Neuronal stem cell (in vitro differentiated cells): Measurements from ENCODE around the gene PCDHB7.
"Not testable (repeated sequence)": the region's sequence is repeated elsewhere in the genome, so short reads cannot be mapped to it uniquely, and the experiment has no call there.

Source experiments
- DNase-seq: peaks from one replicate; pipeline ENCODE4 v3.0.0-alpha.2; 2013; ENCODE audit warnings: low spot score
- H2AFZ ChIP-seq: one replicate; pipeline ENCODE4 v1.6.1; 2013; ENCODE audit warnings: mild to moderate bottlenecking, low read length, inconsistent platforms
- H2AK5ac ChIP-seq: 2 replicates; pipeline ENCODE4 v1.6.1; 2013; ENCODE audit warnings: low read depth, mild to moderate bottlenecking, inconsistent platforms, low read length, moderate library complexity, mixed read lengths
- H2BK120ac ChIP-seq: 2 replicates; pipeline ENCODE4 v1.6.1; 2013; ENCODE audit warnings: low read depth, mild to moderate bottlenecking, inconsistent platforms, low read length, moderate library complexity, mixed read lengths
- H2BK12ac ChIP-seq: one replicate; pipeline ENCODE4 v1.6.1; 2013; ENCODE audit warnings: low read length, inconsistent platforms
- H2BK15ac ChIP-seq: 2 replicates; pipeline ENCODE4 v1.6.1; 2013; ENCODE audit warnings: mild to moderate bottlenecking, low read length, inconsistent platforms, mixed read lengths
- H2BK5ac ChIP-seq: one replicate; pipeline ENCODE4 v1.6.1; 2013; ENCODE audit warnings: inconsistent platforms, mild to moderate bottlenecking, low read length, moderate library complexity
- H3K14ac ChIP-seq: one replicate; pipeline ENCODE4 v1.6.1; 2013; ENCODE audit warnings: low read length, inconsistent platforms
- H3K18ac ChIP-seq: 2 replicates; pipeline ENCODE4 v1.6.1; 2013; ENCODE audit warnings: low read length, inconsistent platforms
- H3K23ac ChIP-seq: 2 replicates; pipeline ENCODE4 v1.6.1; 2013; ENCODE audit warnings: low read depth, mild to moderate bottlenecking, mixed read lengths, low read length, inconsistent platforms; ENCODE audit not compliant: poor library complexity
- H3K27ac ChIP-seq: replicated peaks from 3 replicates; pipeline ENCODE4 v1.5.1; 2013; ENCODE audit warnings: low read length, inconsistent platforms
- H3K27me3 ChIP-seq, 3 experiments: 2 replicates each; pipeline ENCODE4 v1.6.1; 2013; ENCODE audit warnings: low read length in 3 of 3, mild to moderate bottlenecking in 2 of 3, inconsistent platforms in 1 of 3, low read depth in 1 of 3, mixed read lengths in 1 of 3, moderate library complexity in 1 of 3; ENCODE audit not compliant: control insufficient read depth in 3 of 3, insufficient read depth in 3 of 3
- H3K36me3 ChIP-seq, 2 donors: replicated peaks in 1 of 2; 2 replicates each; pipeline ENCODE4 v1.6.1; 2013; ENCODE audit warnings: low read length in 2 of 2; ENCODE audit not compliant: control insufficient read depth in 2 of 2, insufficient read depth in 2 of 2
- H3K4ac ChIP-seq: 2 replicates; pipeline ENCODE4 v1.6.1; 2013; ENCODE audit warnings: inconsistent platforms, mild to moderate bottlenecking, low read length, moderate library complexity
- H3K4me1 ChIP-seq, 2 donors: 1 replicate in 1 of 2; 2 replicates in 1 of 2; pipeline ENCODE4 v1.6.1; 2013; ENCODE audit warnings: low read length in 2 of 2, low read depth in 1 of 2; ENCODE audit not compliant: control insufficient read depth in 2 of 2, insufficient read depth in 1 of 2
- H3K4me2 ChIP-seq: one replicate; pipeline ENCODE4 v1.6.1; 2013; ENCODE audit warnings: mild to moderate bottlenecking, low read length, inconsistent platforms; ENCODE audit not compliant: insufficient read depth, poor library complexity, severe bottlenecking
- H3K4me3 ChIP-seq, 2 donors: 2 replicates each; pipeline ENCODE4 v1.5.1; 2013; ENCODE audit warnings: low read length in 2 of 2, mild to moderate bottlenecking in 2 of 2, inconsistent platforms in 1 of 2, moderate library complexity in 1 of 2
- H3K79me1 ChIP-seq: one replicate; pipeline ENCODE4 v1.6.1; 2013; ENCODE audit warnings: low read depth, mild to moderate bottlenecking, inconsistent platforms, low read length, moderate library complexity
- H3K9ac ChIP-seq: one replicate; pipeline ENCODE4 v1.6.1; 2013; ENCODE audit warnings: mild to moderate bottlenecking, low read depth, low read length, inconsistent platforms; ENCODE audit not compliant: poor library complexity
- H3K9me3 ChIP-seq, 2 donors: replicated peaks in 1 of 2; 2 replicates each; pipeline versions ENCODE3 to v1.6.1; 2013; ENCODE audit warnings: low read length in 2 of 2, mild to moderate bottlenecking in 2 of 2, inconsistent platforms in 1 of 2, low read depth in 1 of 2, mixed read lengths in 1 of 2, moderate library complexity in 1 of 2; ENCODE audit not compliant: control insufficient read depth in 2 of 2, insufficient read depth in 1 of 2
- H4K8ac ChIP-seq: one replicate; pipeline ENCODE4 v1.6.1; 2013; ENCODE audit warnings: low read depth, mild to moderate bottlenecking, inconsistent platforms, low read length, moderate library complexity
- H4K91ac ChIP-seq: one replicate; pipeline ENCODE4 v1.6.1; 2013; ENCODE audit warnings: low read length, low read depth, mild to moderate bottlenecking, inconsistent platforms; ENCODE audit not compliant: poor library complexity
- WGBS, 2 donors: extraction: QIAGEN DNeasy Blood & Tissue Kit; methylation state at CpG; one replicate each; pipeline ENCODE4 v1.1.7; 2013; ENCODE audit warnings: missing lambda C conversion rate in 2 of 2, mixed read lengths in 1 of 2; ENCODE audit not compliant: insufficient read length in 2 of 2, insufficient replicate concordance in 1 of 2; ENCODE audit errors: extremely low coverage in 2 of 2; 5-methylcytosine and 5-hydroxymethylcytosine counted together

Gene PCDHB7

GRCh38 chr5:141196363-141196762 is 23.9 kb downstream of the PCDHB7 start:
- H2AK5ac ChIP-seq = no peak overlapping the region
- no peak overlapping the region for H3K23ac ChIP-seq
- H2AFZ ChIP-seq = no peak overlapping the region
- no peak overlapping the region for H3K9ac ChIP-seq
- no peaks in the 10 kb centered on the region for H3K4me1 ChIP-seq
- no peak for DNase-seq
- peaks cover 0 to 2% (median 0%) of the 10 kb centered on the region in 3 experiments for H3K27me3 ChIP-seq
- no peak overlapping the region for H2BK5ac ChIP-seq
- H3K79me1 ChIP-seq = no peaks in the 10 kb centered on the region
- no peak overlapping the region for H3K4me3 ChIP-seq
- no peak overlapping the region for H2BK15ac ChIP-seq
- H3K18ac ChIP-seq = no peak overlapping the region
- no peak overlapping the region for H4K8ac ChIP-seq
- peaks cover 10 to 40% of the 10 kb centered on the region in 2 donors for H3K9me3 ChIP-seq
- H2BK120ac ChIP-seq = no peak overlapping the region
- no peak overlapping the region for H4K91ac ChIP-seq
- no peaks in the 10 kb centered on the region for H3K36me3 ChIP-seq
- H3K4ac ChIP-seq = no peak overlapping the region
- no peak overlapping the region for H3K14ac ChIP-seq
- WGBS, 2 donors = no CpG with 5 or more reads among the region's 3 CpGs
- no peak overlapping the region for H3K4me2 ChIP-seq
- H2BK12ac ChIP-seq = no peak overlapping the region
- H3K27ac ChIP-seq = no peak overlapping the region

- Histone ChIP-seq H2BK15ac (no peak within 1 kb of the TSS), H2BK12ac (no peak within 1 kb of the TSS), H2BK120ac (no peak within 1 kb of the TSS), H3K27me3 (peaks cover 0 to 2% (median 0%) of the 10 kb centered on the region in 3 experiments), H2AK5ac (no peak within 1 kb of the TSS), H3K4ac (no peak within 1 kb of the TSS), H3K4me1 (no peaks in the 10 kb centered on the region), H3K9me3 (peaks cover 7 to 35% of the 10 kb centered on the region in 2 donors), H3K9ac (no peak within 1 kb of the TSS), H3K79me1 (no peaks in the 10 kb centered on the region), H3K36me3 (no peaks in the 10 kb centered on the region), H3K14ac (no peak within 1 kb of the TSS), H4K91ac (no peak within 1 kb of the TSS), H3K18ac (no peak within 1 kb of the TSS), H3K4me3 (peak within 1 kb of the TSS in 1 of 2 donors; percentile 34), H3K23ac (no peak within 1 kb of the TSS), H4K8ac (no peak within 1 kb of the TSS), H2BK5ac (no peak within 1 kb of the TSS), H2AFZ (peak within 1 kb of the TSS; percentile 75), H3K4me2 (no peak within 1 kb of the TSS), H3K27ac (no peak within 1 kb of the TSS)
- no peak for DNase-seq
- WGBS, 2 donors = no CpG with 5 or more reads among the region's 21 CpGs
Observed at GRCh38 chr5:141199359-141200235, 27.2 kb downstream of the PCDHB7 start, which contains the start of gene PCDHB11. PCDHB11 (plus strand) TSS chr5:141199627; CDS start chr5:141199775, 148 bp downstream.

GRCh38 chr5:141201126-141201525 is 28.7 kb downstream of the PCDHB7 start:
- H2AFZ ChIP-seq, H2BK120ac ChIP-seq, H3K36me3 ChIP-seq, H3K27me3 ChIP-seq, H3K27ac ChIP-seq, H3K18ac ChIP-seq, H2AK5ac ChIP-seq, H3K4ac ChIP-seq, H3K79me1 ChIP-seq, H3K4me1 ChIP-seq, H3K4me3 ChIP-seq, H3K23ac ChIP-seq, H3K14ac ChIP-seq, H4K8ac ChIP-seq, DNase-seq, H4K91ac ChIP-seq, H2BK12ac ChIP-seq, H3K9ac ChIP-seq, H2BK15ac ChIP-seq, H3K4me2 ChIP-seq, H2BK5ac ChIP-seq: not testable (repeated sequence)
- no CpG with 5 or more reads among the region's 38 CpGs for WGBS, 2 donors
- peaks cover 7 to 33% of the 10 kb centered on the region in 2 donors for H3K9me3 ChIP-seq

GRCh38 chr5:141201646-141202045 is 29.2 kb downstream of the PCDHB7 start:
- not testable (repeated sequence) for H3K27ac ChIP-seq, H3K4me3 ChIP-seq, H3K23ac ChIP-seq, H3K27me3 ChIP-seq, H4K8ac ChIP-seq, H2BK15ac ChIP-seq, H3K9ac ChIP-seq, H3K4me2 ChIP-seq, DNase-seq, H2BK12ac ChIP-seq, H3K14ac ChIP-seq, H3K79me1 ChIP-seq, H2AFZ ChIP-seq, H3K18ac ChIP-seq, H4K91ac ChIP-seq, H2BK5ac ChIP-seq, H2AK5ac ChIP-seq, H3K36me3 ChIP-seq, H3K4me1 ChIP-seq, H2BK120ac ChIP-seq, H3K4ac ChIP-seq
- H3K9me3 ChIP-seq = peaks cover 7 to 31% of the 10 kb centered on the region in 2 donors
- WGBS, 2 donors = no CpG with 5 or more reads among the region's 35 CpGs
